Measurements from ENCODE around the gene CDH2.

DNA sequence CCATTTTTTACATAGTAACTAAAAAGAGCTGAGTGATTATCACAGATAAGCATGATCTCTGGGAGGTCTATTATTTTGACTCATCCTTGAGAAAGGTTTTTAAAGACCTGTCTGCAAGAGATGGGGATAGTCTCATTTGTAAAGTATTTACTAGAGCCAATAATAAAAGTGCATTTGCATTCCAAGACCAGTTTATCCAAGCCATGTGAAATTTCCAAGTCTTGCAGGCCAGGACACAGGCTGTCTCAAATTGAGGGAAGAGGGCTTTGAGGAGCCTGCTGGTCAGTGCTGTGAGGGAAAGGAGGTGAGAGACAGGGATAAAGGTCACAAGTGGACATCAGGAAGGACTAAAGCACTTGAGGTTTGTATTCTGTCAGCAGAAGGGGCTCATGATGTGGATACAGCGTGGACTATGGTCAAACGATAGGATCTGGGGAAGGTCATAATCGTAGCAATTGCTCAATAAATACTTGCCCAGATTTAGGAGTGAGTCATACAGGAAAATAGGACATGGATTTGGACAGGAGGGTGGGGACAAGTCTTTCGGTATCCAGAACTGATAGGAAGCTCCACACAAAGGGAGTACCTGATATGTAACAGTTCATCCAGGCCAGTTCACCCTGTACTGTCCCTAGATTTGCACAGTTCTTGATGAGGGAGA, 6.6 kb upstream of the CDH2 start:
- no peak for TF ChIP-seq EP300 (IDR thresholded peaks at IDR 0.05)
- TF ChIP-seq, protein P1, sequence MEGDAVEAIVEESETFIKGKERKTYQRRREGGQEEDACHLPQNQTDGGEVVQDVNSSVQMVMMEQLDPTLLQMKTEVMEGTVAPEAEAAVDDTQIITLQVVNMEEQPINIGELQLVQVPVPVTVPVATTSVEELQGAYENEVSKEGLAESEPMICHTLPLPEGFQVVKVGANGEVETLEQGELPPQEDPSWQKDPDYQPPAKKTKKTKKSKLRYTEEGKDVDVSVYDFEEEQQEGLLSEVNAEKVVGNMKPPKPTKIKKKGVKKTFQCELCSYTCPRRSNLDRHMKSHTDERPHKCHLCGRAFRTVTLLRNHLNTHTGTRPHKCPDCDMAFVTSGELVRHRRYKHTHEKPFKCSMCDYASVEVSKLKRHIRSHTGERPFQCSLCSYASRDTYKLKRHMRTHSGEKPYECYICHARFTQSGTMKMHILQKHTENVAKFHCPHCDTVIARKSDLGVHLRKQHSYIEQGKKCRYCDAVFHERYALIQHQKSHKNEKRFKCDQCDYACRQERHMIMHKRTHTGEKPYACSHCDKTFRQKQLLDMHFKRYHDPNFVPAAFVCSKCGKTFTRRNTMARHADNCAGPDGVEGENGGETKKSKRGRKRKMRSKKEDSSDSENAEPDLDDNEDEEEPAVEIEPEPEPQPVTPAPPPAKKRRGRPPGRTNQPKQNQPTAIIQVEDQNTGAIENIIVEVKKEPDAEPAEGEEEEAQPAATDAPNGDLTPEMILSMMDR (IDR thresholded peaks at IDR 0.05): no peak

Measured in suprapubic skin (tissue), 3 donors.